ENCODE results near the gene VAV1. TPM values are rescaled to one million over a fixed set of nuclear protein-coding genes. Genes with fewer than 3 reads are reported as not detected.
"Not testable (repeated sequence)": the region's sequence is repeated elsewhere in the genome, so short reads cannot be mapped to it uniquely, and the experiment has no call there.

The VAV1 gene
- total RNA-seq, 1 donor, result 0.36 TPM

DNA sequence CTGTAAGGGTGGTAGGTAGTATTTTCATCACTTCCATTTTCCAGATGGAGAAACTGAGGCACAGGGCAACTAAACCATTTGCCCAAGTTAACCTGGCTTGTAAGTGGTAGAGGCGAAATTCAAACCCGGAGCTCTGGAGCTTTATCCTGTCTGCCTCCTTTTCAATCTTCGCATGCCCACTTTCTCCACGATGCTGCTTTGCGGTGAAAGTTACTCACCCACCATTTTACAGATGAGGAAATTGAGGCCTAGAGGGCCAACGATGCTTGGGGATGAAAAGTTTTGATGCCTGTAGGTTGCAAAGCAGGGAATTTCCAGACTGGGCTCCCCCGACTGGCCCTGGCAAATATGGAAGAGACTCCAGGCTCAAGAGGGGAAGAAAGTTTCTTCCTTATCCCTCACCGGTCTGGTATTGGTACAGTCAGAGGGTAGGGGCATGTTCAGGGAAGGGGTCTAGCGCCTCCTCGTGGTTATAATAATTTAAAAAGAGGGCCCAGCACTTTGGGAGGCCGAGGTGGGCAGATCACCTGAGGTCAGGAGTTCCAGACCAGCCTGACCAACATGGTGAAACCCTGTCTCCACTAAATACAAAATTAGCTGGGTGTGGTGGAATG, 3.4 kb upstream of the VAV1 start:
- H3K27me3 ChIP-seq (ENCODE audit: insufficient read depth, low read length), result peaks cover 22% of the 10 kb centered on the region
- no peaks in the 10 kb centered on the region for H3K9me3 ChIP-seq (ENCODE audit: low read depth, low read length)
- no peak overlapping the region for H3K27ac ChIP-seq (ENCODE audit: low read depth, low read length)
- H3K36me3 ChIP-seq (ENCODE audit: insufficient read depth, low read length), result no peaks in the 10 kb centered on the region
- no peaks in the 10 kb centered on the region for H4K20me1 ChIP-seq (ENCODE audit: insufficient read depth, low read length)
- H3K4me3 ChIP-seq (ENCODE audit: insufficient read depth, low read length), result no peak overlapping the region
- peak; percentile 37 for TF ChIP-seq CTCF (IDR thresholded peaks at IDR 0.05; ENCODE audit: extremely low read depth, low read depth, low read length)
- H2AFZ ChIP-seq (ENCODE audit: low read length), result no peak overlapping the region
- no peak overlapping the region for H3K4me2 ChIP-seq (ENCODE audit: insufficient read depth, low read length)
- no peaks in the 10 kb centered on the region for H3K4me1 ChIP-seq (ENCODE audit: insufficient read depth, low read length)
- no peaks in the 10 kb centered on the region for H3K79me2 ChIP-seq (ENCODE audit: insufficient read depth, low read length)
- DNase-seq (ENCODE audit: insufficient read length, low spot score, missing footprints), result peak; percentile 86

DNA sequence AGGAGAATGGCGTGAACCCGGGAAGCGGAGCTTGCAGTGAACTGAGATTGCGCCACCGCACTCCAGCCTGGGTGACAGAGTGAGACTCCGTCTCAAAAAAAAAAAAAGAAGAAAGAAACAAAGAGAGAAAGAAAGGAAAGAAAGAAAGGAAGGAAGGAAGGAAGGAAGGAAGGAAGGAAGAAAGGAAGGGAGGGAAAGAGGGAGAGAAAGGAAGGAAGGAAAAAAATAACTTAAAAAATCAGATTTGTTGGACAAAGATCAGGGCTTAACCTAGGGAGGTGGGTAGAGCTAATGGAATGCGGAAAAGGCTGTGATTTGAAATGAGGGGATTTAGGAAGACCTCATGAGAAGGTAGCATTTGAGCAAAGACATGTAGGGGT, 870 bp upstream of the VAV1 start:
- not testable (repeated sequence) for H3K4me3 ChIP-seq (ENCODE audit: insufficient read depth, low read length); H3K4me1 ChIP-seq (ENCODE audit: insufficient read depth, low read length); H4K20me1 ChIP-seq (ENCODE audit: insufficient read depth, low read length); H3K9me3 ChIP-seq (ENCODE audit: low read depth, low read length); H3K79me2 ChIP-seq (ENCODE audit: insufficient read depth, low read length); H3K27ac ChIP-seq (ENCODE audit: low read depth, low read length); H3K36me3 ChIP-seq (ENCODE audit: insufficient read depth, low read length); H3K4me2 ChIP-seq (ENCODE audit: insufficient read depth, low read length); DNase-seq (ENCODE audit: insufficient read length, low spot score, missing footprints); H2AFZ ChIP-seq (ENCODE audit: low read length)
- H3K27me3 ChIP-seq (ENCODE audit: insufficient read depth, low read length), result peaks cover 13% of the 10 kb centered on the region

DNA sequence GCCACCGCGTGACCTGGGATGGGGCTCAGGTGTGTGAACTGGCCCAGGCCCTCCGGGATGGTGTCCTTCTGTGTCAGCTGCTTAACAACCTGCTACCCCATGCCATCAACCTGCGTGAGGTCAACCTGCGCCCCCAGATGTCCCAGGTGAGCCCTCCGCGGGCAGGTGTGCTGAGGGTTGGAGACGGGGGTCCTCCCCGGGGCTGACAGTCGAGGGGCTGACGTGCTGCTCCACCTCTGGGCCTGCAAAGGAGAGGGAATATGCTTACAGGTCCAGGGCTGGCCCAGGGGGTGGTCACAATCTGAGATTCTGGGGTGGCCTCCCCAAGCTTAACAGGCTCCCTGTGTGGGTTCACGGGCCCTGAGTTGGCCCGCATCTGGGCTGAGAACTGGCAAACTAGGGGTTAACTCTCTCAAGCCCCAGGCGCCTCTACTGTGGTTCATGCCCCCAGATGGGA, 386 bp downstream of the VAV1 start:
- Histone ChIP-seq H3K27ac (ENCODE audit: low read depth, low read length) (no peak overlapping the region), H4K20me1 (ENCODE audit: insufficient read depth, low read length) (no peaks in the 10 kb centered on the region), H3K27me3 (ENCODE audit: insufficient read depth, low read length) (peaks cover 2% of the 10 kb centered on the region), H3K9me3 (ENCODE audit: low read depth, low read length) (no peaks in the 10 kb centered on the region), H3K4me3 (ENCODE audit: insufficient read depth, low read length) (no peak overlapping the region), H3K79me2 (ENCODE audit: insufficient read depth, low read length) (no peaks in the 10 kb centered on the region), H3K4me2 (ENCODE audit: insufficient read depth, low read length) (no peak overlapping the region), H2AFZ (ENCODE audit: low read length) (no peak overlapping the region), H3K4me1 (ENCODE audit: insufficient read depth, low read length) (no peaks in the 10 kb centered on the region), H3K36me3 (ENCODE audit: insufficient read depth, low read length) (no peaks in the 10 kb centered on the region)
- peak; percentile 25 for DNase-seq (ENCODE audit: insufficient read length, low spot score, missing footprints)
- TF ChIP-seq CTCF (IDR thresholded peaks at IDR 0.05; ENCODE audit: extremely low read depth, low read depth, low read length), result no peak

DNA sequence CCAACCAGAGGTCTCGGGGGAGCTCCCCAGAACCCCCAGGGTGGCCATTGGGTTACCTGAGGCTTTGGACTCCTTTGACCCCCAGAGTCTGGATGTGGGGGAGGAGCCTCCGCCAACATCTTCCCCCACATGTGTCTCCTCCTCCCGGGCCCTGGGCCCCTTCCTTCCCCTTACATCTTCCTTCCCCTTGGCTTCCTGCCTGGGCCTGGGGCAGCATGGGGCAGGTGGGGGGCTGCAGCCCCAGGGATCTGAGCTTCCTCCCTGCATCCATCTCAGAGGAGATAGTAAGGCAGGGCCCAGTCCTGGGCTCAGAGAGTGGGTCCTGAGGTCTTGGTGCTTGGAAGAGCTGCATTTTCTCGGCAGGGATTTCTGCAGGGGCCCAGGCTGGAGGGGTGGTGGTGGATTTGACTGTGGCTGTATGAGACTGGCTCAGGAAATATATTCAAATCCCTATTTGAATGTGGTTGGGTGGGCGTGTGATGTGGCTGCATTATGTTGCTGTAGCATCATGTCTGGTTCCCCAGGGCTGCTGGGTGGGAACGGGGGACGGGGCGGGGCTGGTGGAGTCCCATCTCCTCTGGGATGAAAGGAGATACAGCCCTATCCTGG, 919 bp downstream of the VAV1 start:
- Histone ChIP-seq H3K4me1 (ENCODE audit: insufficient read depth, low read length) (no peaks in the 10 kb centered on the region), H3K36me3 (ENCODE audit: insufficient read depth, low read length) (no peaks in the 10 kb centered on the region), H4K20me1 (ENCODE audit: insufficient read depth, low read length) (no peaks in the 10 kb centered on the region), H3K9me3 (ENCODE audit: low read depth, low read length) (no peaks in the 10 kb centered on the region), H3K79me2 (ENCODE audit: insufficient read depth, low read length) (no peaks in the 10 kb centered on the region), H3K27ac (ENCODE audit: low read depth, low read length) (no peak overlapping the region), H2AFZ (ENCODE audit: low read length) (no peak overlapping the region), H3K4me2 (ENCODE audit: insufficient read depth, low read length) (no peak overlapping the region), H3K4me3 (ENCODE audit: insufficient read depth, low read length) (no peak overlapping the region), H3K27me3 (ENCODE audit: insufficient read depth, low read length) (no peaks in the 10 kb centered on the region)
- TF ChIP-seq CTCF (IDR thresholded peaks at IDR 0.05; ENCODE audit: extremely low read depth, low read depth, low read length), result no peak
- DNase-seq (ENCODE audit: insufficient read length, low spot score, missing footprints), result peak; percentile 62
